ENCODE measurements around the gene CRLF2. TPM values are rescaled to one million over a fixed set of nuclear protein-coding genes. Genes with fewer than 3 reads are reported as not detected.
"Not testable (repeated sequence)": the region's sequence is repeated elsewhere in the genome, so short reads cannot be mapped to it uniquely, and the experiment has no call there.

CRLF2 gene
- total RNA-seq, 4 donors from 2014 or later: 0.95 TPM; not detected in 3

DNA sequence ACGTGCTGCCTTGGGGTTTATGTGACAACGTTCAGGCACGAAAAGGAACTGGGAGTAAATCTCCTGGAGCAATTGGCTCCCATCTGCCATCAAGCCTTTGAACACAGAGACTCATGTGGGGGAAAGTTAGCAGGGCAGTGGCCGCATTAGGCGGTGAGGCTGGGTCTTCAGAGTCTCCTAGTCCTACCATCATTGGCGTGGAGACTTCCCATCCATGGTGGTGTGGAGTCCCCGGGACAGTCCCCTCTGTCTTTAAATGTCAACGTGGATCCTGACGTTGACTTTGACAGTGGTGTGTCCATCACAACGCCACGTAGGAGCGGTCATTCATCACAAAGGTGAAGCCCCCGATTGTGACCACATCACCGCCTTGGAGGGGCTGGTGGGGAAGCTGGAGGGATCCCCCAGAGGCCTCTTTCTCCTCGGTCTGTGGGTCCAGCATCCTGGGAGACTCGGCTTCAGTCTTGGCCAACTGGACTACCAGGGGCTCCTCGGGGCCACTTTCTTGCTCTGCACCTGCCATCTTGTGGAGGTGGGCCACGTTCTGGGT is 21.8 kb downstream of the CRLF2 start:
- H3K27me3 ChIP-seq: no peaks in the 10 kb centered on the region
- TF ChIP-seq, protein P1, sequence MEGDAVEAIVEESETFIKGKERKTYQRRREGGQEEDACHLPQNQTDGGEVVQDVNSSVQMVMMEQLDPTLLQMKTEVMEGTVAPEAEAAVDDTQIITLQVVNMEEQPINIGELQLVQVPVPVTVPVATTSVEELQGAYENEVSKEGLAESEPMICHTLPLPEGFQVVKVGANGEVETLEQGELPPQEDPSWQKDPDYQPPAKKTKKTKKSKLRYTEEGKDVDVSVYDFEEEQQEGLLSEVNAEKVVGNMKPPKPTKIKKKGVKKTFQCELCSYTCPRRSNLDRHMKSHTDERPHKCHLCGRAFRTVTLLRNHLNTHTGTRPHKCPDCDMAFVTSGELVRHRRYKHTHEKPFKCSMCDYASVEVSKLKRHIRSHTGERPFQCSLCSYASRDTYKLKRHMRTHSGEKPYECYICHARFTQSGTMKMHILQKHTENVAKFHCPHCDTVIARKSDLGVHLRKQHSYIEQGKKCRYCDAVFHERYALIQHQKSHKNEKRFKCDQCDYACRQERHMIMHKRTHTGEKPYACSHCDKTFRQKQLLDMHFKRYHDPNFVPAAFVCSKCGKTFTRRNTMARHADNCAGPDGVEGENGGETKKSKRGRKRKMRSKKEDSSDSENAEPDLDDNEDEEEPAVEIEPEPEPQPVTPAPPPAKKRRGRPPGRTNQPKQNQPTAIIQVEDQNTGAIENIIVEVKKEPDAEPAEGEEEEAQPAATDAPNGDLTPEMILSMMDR (IDR thresholded peaks at IDR 0.05): no peak
- no peak for TF ChIP-seq POLR2A (IDR thresholded peaks at IDR 0.05)
- no peak overlapping the region for H3K4me3 ChIP-seq
- no peak for DNase-seq
- intact Hi-C loops (cut with DNase I): no loop called here
- WGBS, 2 donors: 70 to 72% methylated on average over 14 to 18 of the region's 18 CpGs
- H3K27ac ChIP-seq: no peak overlapping the region
- H3K36me3 ChIP-seq: no peaks in the 10 kb centered on the region
- H3K4me1 ChIP-seq: no peaks in the 10 kb centered on the region
- H3K9me3 ChIP-seq: no peaks in the 10 kb centered on the region

DNA sequence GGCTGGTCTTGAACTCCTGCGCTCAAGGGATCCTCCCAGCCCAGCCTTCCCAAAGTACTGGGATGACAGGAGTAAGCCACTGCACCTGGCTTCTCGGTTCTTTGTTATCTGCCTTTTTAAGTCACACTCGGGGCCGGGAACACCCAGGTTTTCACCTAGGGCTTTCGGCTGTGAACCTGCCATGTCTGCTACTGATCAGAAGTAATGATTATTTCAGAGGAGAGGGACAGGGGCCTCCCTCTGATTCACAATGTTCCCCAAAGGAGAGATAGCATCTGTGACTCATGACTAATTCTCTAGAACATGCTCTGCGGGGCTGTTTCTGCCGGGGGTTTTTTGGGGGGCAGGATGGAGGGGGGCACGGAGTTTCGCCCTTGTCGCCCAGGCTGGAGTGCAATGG is 26.9 kb downstream of the CRLF2 start:
- no peak for DNase-seq
- 68 to 74% methylated on average over 5 to 6 of the region's 10 CpGs for WGBS, 2 donors

DNA sequence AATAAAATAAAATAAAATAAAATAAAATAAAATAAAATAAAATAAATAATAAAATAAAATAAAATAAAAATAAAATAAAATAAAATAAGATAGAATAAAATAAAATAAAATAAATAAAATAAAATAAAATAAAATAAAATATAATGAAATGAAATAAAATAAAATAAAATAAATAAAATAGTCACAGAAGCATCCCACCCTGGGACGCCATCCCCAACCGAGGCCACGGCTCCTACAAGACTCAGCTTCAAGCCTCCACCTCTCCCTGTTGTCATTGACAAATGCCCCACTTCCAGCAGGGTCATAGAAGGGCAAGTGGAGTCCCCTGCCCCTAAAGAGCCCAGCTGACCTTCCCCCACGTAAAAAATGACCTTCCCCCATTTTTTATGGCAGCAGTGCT is 30.2 kb downstream of the CRLF2 start:
- no peak overlapping the region for H3K4me3 ChIP-seq
- H3K27ac ChIP-seq: no peak overlapping the region
- peaks cover 0 to 6% (median 0%) of the 10 kb centered on the region in 3 donors for H3K4me1 ChIP-seq
- no peaks in the 10 kb centered on the region for H3K9me3 ChIP-seq
- H3K27me3 ChIP-seq: no peaks in the 10 kb centered on the region
- WGBS, 2 donors: 67 to 68% methylated on average over 3 to 4 of the region's 4 CpGs
- TF ChIP-seq POLR2A (IDR thresholded peaks at IDR 0.05): no peak
- TF ChIP-seq, protein P1 (IDR thresholded peaks at IDR 0.05): no peak
- intact Hi-C loops (cut with DNase I): no loop called here
- no peaks in the 10 kb centered on the region for H3K36me3 ChIP-seq
- no peak for DNase-seq

More for the DNA sequence above, 26.9 kb downstream of the CRLF2 start:
- intact Hi-C loops (cut with DNase I): no loop called here
- Histone ChIP-seq H3K27me3 (no peaks in the 10 kb centered on the region), H3K36me3 (no peaks in the 10 kb centered on the region), H3K4me3 (no peak overlapping the region), H3K9me3 (no peaks in the 10 kb centered on the region), H3K27ac (no peak overlapping the region), H3K4me1 (no peaks in the 10 kb centered on the region)
- TF ChIP-seq POLR2A (IDR thresholded peaks at IDR 0.05): no peak
- TF ChIP-seq, protein P1 (IDR thresholded peaks at IDR 0.05): no peak

GRCh38 chrX:1181661-1182060 is 30.8 kb downstream of the CRLF2 start:
- H3K9me3 ChIP-seq; H3K27ac ChIP-seq; intact Hi-C loops (cut with DNase I); H3K27me3 ChIP-seq; H3K36me3 ChIP-seq; H3K4me3 ChIP-seq; DNase-seq; H3K4me1 ChIP-seq: not testable (repeated sequence)
- 70 to 80% methylated on average over 7 to 13 of the region's 14 CpGs for WGBS, 2 donors

DNA sequence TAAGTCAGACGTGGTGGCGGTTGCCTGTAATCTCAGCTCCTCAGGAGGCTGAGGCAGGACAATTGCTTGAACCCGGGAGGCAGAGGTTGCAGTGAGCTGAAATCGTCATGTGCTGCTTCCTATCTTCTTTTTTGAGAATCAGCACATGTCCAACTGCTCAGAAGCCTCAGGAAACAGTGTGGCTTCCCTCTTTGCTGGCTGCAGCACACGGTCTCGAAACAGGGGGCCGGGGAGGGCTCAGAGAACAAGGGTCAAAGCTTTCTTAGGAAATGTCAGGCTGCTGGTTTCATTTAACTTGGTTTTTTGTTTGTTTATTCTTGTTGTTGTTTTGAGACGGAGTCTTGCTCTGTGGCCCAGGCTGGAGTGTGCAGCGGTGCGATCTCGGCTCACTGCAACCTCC is 31.3 kb downstream of the CRLF2 start:
- TF ChIP-seq POLR2A (IDR thresholded peaks at IDR 0.05): no peak
- TF ChIP-seq, protein P1 (IDR thresholded peaks at IDR 0.05): no peak
- Histone ChIP-seq H3K27ac (no peak overlapping the region), H3K27me3 (no peaks in the 10 kb centered on the region), H3K4me3 (no peak overlapping the region), H3K9me3 (no peaks in the 10 kb centered on the region), H3K4me1 (peaks cover 0 to 6% (median 0%) of the 10 kb centered on the region in 3 donors), H3K36me3 (no peaks in the 10 kb centered on the region)
- 67 to 81% methylated on average over 11 of the region's 11 CpGs for WGBS, 2 donors
- no peak for DNase-seq
- intact Hi-C loops (cut with DNase I): no loop called here

DNA sequence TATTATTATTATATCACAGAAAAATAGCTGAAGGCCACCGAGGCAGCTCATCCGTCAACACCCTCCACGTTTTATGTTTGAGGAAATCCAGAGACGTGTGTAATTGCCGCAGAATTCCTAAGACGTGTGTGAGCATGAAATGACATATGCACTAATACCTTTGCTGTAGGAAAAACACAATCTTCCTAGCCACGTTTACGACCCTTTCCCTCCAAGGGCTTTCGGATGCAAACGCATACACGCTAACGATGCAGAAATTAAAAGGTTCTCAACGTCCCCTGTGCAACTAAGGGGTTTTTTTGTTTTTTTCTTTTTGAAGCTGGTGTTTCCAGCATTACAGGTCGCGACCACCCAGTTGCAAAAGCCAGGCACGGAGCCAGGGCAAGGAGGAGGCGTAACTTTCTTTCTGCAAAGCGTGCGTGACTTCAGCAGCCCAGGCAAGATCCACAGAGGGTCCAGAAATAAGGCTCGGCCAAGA is 33.8 kb downstream of the CRLF2 start:
- Histone ChIP-seq H3K27me3 (no peaks in the 10 kb centered on the region), H3K4me1 (peaks cover 0 to 6% (median 0%) of the 10 kb centered on the region in 3 donors), H3K27ac (no peak overlapping the region), H3K9me3 (no peaks in the 10 kb centered on the region), H3K4me3 (no peak overlapping the region), H3K36me3 (no peaks in the 10 kb centered on the region)
- no peak for DNase-seq
- 28 to 35% methylated on average over 20 of the region's 20 CpGs for WGBS, 2 donors
- intact Hi-C loops (cut with DNase I): no loop called here
- TF ChIP-seq POLR2A (IDR thresholded peaks at IDR 0.05): no peak
- TF ChIP-seq, protein P1 (IDR thresholded peaks at IDR 0.05): no peak

DNA sequence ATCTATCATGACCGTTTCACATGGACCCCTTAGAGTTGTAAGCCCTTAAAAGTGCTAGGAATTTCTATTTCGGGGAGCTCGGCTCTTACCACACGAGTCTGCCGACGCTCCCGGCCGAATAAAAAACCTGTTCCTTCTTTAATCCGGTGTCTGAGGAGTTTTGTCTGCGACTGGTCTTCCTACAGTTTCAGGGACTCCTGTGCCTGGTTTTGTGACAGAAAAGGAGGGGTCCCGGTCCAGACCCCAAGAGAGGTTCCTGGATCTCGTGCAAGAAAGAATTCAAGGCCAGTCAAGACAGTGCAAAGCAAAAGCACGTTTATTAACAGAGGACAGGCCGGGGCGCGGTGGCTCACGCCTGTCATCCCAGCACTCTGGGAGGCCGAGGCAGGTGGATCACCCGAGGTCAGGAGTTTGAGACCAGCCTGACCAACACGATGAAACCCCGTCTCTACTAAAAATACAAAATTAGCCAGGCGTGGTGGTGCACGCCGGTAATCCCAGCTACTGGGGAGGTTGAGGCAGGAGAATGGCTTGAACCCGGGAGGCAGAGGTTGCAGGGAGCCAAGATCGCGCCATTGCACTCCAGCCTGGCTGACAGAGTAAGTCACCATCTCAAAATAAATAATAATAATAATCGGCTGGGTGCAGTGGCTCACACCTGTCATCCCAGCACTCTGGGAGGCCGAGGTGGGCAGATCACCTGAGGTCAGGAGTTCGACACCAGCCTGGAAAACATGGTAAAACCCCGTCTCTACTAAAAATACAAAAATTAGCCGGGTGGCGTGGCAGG is 35.7 kb downstream of the CRLF2 start:
- H3K4me3 ChIP-seq; intact Hi-C loops (cut with DNase I); H3K36me3 ChIP-seq; DNase-seq; H3K27me3 ChIP-seq; H3K4me1 ChIP-seq; H3K27ac ChIP-seq; H3K9me3 ChIP-seq: not testable (repeated sequence)
- WGBS, 2 donors: 78 to 86% methylated on average over 23 to 32 of the region's 33 CpGs

Data from esophagus squamous epithelium (tissue), 5 donors.